Trophoblast cell (in vitro differentiated cells and primary cell): ENCODE data around the gene PKD2L1.
A peak's percentile ranks its signal among the peaks of the same experiment; 100 is the strongest.

Source experiments
- DNase-seq, 2 donors: peaks; one replicate each; pipeline ENCODE4 v3.0.0-alpha.2; 2016
- H2AFZ ChIP-seq: 2 replicates; pipeline ENCODE4 v1.6.1; 2013; ENCODE audit warnings: low read length, moderate library complexity, mild to moderate bottlenecking; ENCODE audit not compliant: insufficient read depth, poor library complexity
- H2AK5ac ChIP-seq: 2 replicates; pipeline ENCODE4 v1.6.1; 2013; ENCODE audit warnings: mild to moderate bottlenecking, low read length
- H2BK120ac ChIP-seq: 2 replicates; pipeline ENCODE4 v1.6.1; 2013; ENCODE audit warnings: low read length, mild to moderate bottlenecking, moderate library complexity; ENCODE audit not compliant: insufficient read depth, poor library complexity
- H2BK12ac ChIP-seq: 2 replicates; pipeline ENCODE4 v1.6.1; 2013; ENCODE audit warnings: mild to moderate bottlenecking, low read length, moderate library complexity
- H2BK5ac ChIP-seq: 2 replicates; pipeline ENCODE4 v1.6.1; 2013; ENCODE audit warnings: low read length, low read depth, moderate library complexity, mild to moderate bottlenecking; ENCODE audit not compliant: poor library complexity
- H3K14ac ChIP-seq: 2 replicates; pipeline ENCODE4 v1.6.1; 2013; ENCODE audit warnings: mild to moderate bottlenecking, low read length
- H3K18ac ChIP-seq: 2 replicates; pipeline ENCODE4 v1.6.1; 2013; ENCODE audit warnings: mild to moderate bottlenecking, low read length
- H3K23ac ChIP-seq: 2 replicates; pipeline ENCODE4 v1.6.1; 2013; ENCODE audit warnings: low read length
- H3K27ac ChIP-seq: 2 replicates; pipeline ENCODE4 v1.5.1; 2013; ENCODE audit warnings: low read depth, mild to moderate bottlenecking, inconsistent platforms, low read length, moderate library complexity
- H3K27me3 ChIP-seq: 2 replicates; pipeline ENCODE4 v1.6.1; 2013; ENCODE audit warnings: inconsistent platforms, mild to moderate bottlenecking, low read length, moderate library complexity; ENCODE audit not compliant: insufficient read depth
- H3K36me3 ChIP-seq, 2 experiments: 1 replicate in 1 of 2; 2 replicates in 1 of 2; pipeline ENCODE4 v1.6.1; 2013; ENCODE audit warnings: low read length in 2 of 2, mild to moderate bottlenecking in 2 of 2, moderate library complexity in 1 of 2; ENCODE audit not compliant: insufficient read depth in 2 of 2, control insufficient read depth in 1 of 2
- H3K4ac ChIP-seq: 2 replicates; pipeline ENCODE4 v1.6.1; 2013; ENCODE audit warnings: low read depth, mild to moderate bottlenecking, low read length, moderate library complexity
- H3K4me1 ChIP-seq, 2 experiments: 1 replicate in 1 of 2; 2 replicates in 1 of 2; pipeline ENCODE4 v1.6.1; 2013; ENCODE audit warnings: low read length in 2 of 2, mild to moderate bottlenecking in 2 of 2, moderate library complexity in 1 of 2; ENCODE audit not compliant: insufficient read depth in 2 of 2, control insufficient read depth in 1 of 2
- H3K4me2 ChIP-seq: 2 replicates; pipeline ENCODE4 v1.6.1; 2013; ENCODE audit warnings: inconsistent platforms, mild to moderate bottlenecking, low read length, moderate library complexity
- H3K4me3 ChIP-seq: 2 replicates; pipeline ENCODE4 v1.5.1; 2013; ENCODE audit warnings: mild to moderate bottlenecking, low read depth, low read length, inconsistent platforms
- H3K79me1 ChIP-seq: one replicate; pipeline ENCODE4 v1.6.1; 2013; ENCODE audit warnings: low read length
- H3K79me2 ChIP-seq: 2 replicates; pipeline ENCODE4 v1.6.1; 2013; ENCODE audit warnings: low read length, mild to moderate bottlenecking; ENCODE audit not compliant: control insufficient read depth, insufficient read depth, poor library complexity
- H3K9ac ChIP-seq: 2 replicates; pipeline ENCODE4 v1.6.1; 2013; ENCODE audit warnings: mild to moderate bottlenecking, low read length
- H3K9me3 ChIP-seq: 2 replicates; pipeline ENCODE4 v1.6.1; 2013; ENCODE audit warnings: low read depth, mild to moderate bottlenecking, control low read depth, inconsistent platforms, low read length; ENCODE audit not compliant: insufficient read depth
- H4K12ac ChIP-seq: 2 replicates; pipeline ENCODE4 v1.6.1; 2013; ENCODE audit warnings: low read depth, mild to moderate bottlenecking, low read length, moderate library complexity
- H4K8ac ChIP-seq: 2 replicates; pipeline ENCODE4 v1.6.1; 2013; ENCODE audit warnings: low read depth, mild to moderate bottlenecking, low read length, moderate library complexity
- H4K91ac ChIP-seq: one replicate; pipeline ENCODE4 v1.6.1; 2013; ENCODE audit warnings: low read depth, mild to moderate bottlenecking, low read length, moderate library complexity
- WGBS: extraction: QIAGEN DNeasy Blood & Tissue Kit; methylation state at CpG from one replicate; pipeline ENCODE4 v1.1.7; 2013; ENCODE audit warnings: missing lambda C conversion rate; ENCODE audit not compliant: insufficient read length, insufficient coverage; ENCODE audit errors: extremely low coverage; 5-methylcytosine and 5-hydroxymethylcytosine counted together

Gene PKD2L1

GRCh38 chr10:100311298-100311697 lies 18.7 kb downstream of the PKD2L1 start:
- Histone ChIP-seq H3K36me3 (no peaks in the 10 kb centered on the region), H3K79me2 (no peaks in the 10 kb centered on the region), H2AK5ac (no peak overlapping the region), H3K27me3 (no peaks in the 10 kb centered on the region), H3K79me1 (no peaks in the 10 kb centered on the region), H3K18ac (no peak overlapping the region), H3K4me1 (no peaks in the 10 kb centered on the region), H2BK12ac (no peak overlapping the region), H4K12ac (no peak overlapping the region), H2BK120ac (no peak overlapping the region), H2AFZ (no peak overlapping the region), H3K9me3 (no peaks in the 10 kb centered on the region), H3K14ac (no peak overlapping the region), H3K9ac (no peak overlapping the region), H2BK5ac (no peak overlapping the region), H3K27ac (no peak overlapping the region), H3K4ac (no peak overlapping the region), H3K4me2 (no peak overlapping the region), H4K8ac (no peak overlapping the region), H3K23ac (no peak overlapping the region), H3K4me3 (no peak overlapping the region), H4K91ac (no peak overlapping the region)
- no CpG with 5 or more reads among the region's 4 CpGs for WGBS
- DNase-seq, result no peak

- Histone ChIP-seq H3K79me1 (no peaks in the 10 kb centered on the region), H3K27me3 (no peaks in the 10 kb centered on the region), H3K4me1 (no peaks in the 10 kb centered on the region), H3K4me2 (no peak overlapping the region), H3K79me2 (no peaks in the 10 kb centered on the region), H4K91ac (no peak overlapping the region), H3K27ac (no peak overlapping the region), H3K36me3 (no peaks in the 10 kb centered on the region), H2AFZ (no peak overlapping the region), H3K18ac (no peak overlapping the region), H2AK5ac (no peak overlapping the region), H4K8ac (no peak overlapping the region), H2BK12ac (no peak overlapping the region), H3K23ac (no peak overlapping the region), H3K4me3 (no peak overlapping the region), H3K14ac (no peak overlapping the region), H3K9me3 (no peaks in the 10 kb centered on the region), H3K4ac (no peak overlapping the region), H2BK120ac (no peak overlapping the region), H2BK5ac (no peak overlapping the region), H3K9ac (no peak overlapping the region), H4K12ac (no peak overlapping the region)
- peak; percentile 54 to 91 for DNase-seq
- WGBS, result no CpG with 5 or more reads among the region's 3 CpGs
These were observed 22.3 kb downstream of the PKD2L1 start for GRCh38 chr10:100307684-100308083.

GRCh38 chr10:100306861-100307260 lies 23.2 kb downstream of the PKD2L1 start:
- Histone ChIP-seq H4K12ac (no peak overlapping the region), H3K27ac (no peak overlapping the region), H2BK12ac (no peak overlapping the region), H3K9me3 (no peaks in the 10 kb centered on the region), H2AK5ac (no peak overlapping the region), H2AFZ (no peak overlapping the region), H3K36me3 (no peaks in the 10 kb centered on the region), H2BK5ac (no peak overlapping the region), H3K9ac (no peak overlapping the region), H3K27me3 (no peaks in the 10 kb centered on the region), H3K4me3 (no peak overlapping the region), H3K4me1 (no peaks in the 10 kb centered on the region), H3K14ac (no peak overlapping the region), H2BK120ac (no peak overlapping the region), H3K23ac (no peak overlapping the region), H3K79me2 (no peaks in the 10 kb centered on the region), H3K18ac (no peak overlapping the region), H4K8ac (no peak overlapping the region), H3K4me2 (no peak overlapping the region), H3K4ac (no peak overlapping the region), H4K91ac (no peak overlapping the region), H3K79me1 (no peaks in the 10 kb centered on the region)
- no CpG with 5 or more reads among the region's 5 CpGs for WGBS
- DNase-seq, result peak; percentile 49 to 88

GRCh38 chr10:100304414-100304813 lies 25.6 kb downstream of the PKD2L1 start:
- no peak overlapping the region for H3K4me2 ChIP-seq
- no peaks in the 10 kb centered on the region for H3K36me3 ChIP-seq
- H3K4ac ChIP-seq, result no peak overlapping the region
- no peak overlapping the region for H2BK120ac ChIP-seq
- H3K18ac ChIP-seq, result no peak overlapping the region
- no peaks in the 10 kb centered on the region for H3K79me1 ChIP-seq
- no peak overlapping the region for H2BK12ac ChIP-seq
- no peak overlapping the region for H4K8ac ChIP-seq
- no peak overlapping the region for H3K4me3 ChIP-seq
- H3K27ac ChIP-seq, result no peak overlapping the region
- no peaks in the 10 kb centered on the region for H3K79me2 ChIP-seq
- H3K23ac ChIP-seq, result no peak overlapping the region
- no peak overlapping the region for H4K91ac ChIP-seq
- no peak overlapping the region for H4K12ac ChIP-seq
- peaks cover 0 to 2% of the 10 kb centered on the region in 2 experiments for H3K4me1 ChIP-seq
- no peak overlapping the region for H3K14ac ChIP-seq
- no peak overlapping the region for H2AFZ ChIP-seq
- H3K27me3 ChIP-seq, result no peaks in the 10 kb centered on the region
- peaks cover 2% of the 10 kb centered on the region for H3K9me3 ChIP-seq
- WGBS, result no CpG with 5 or more reads among the region's 3 CpGs
- H2BK5ac ChIP-seq, result no peak overlapping the region
- no peak overlapping the region for H2AK5ac ChIP-seq
- no peak overlapping the region for H3K9ac ChIP-seq
- no peak for DNase-seq
